OCI-LY7 (cell line): ENCODE measurements around the gene UBE2M. TPM values are rescaled to one million over a fixed set of nuclear protein-coding genes. Genes with fewer than 3 reads are reported as not detected.

ENCODE experiments used
- BruUV-seq: library from RNA; stranded (reverse); fragments of 400-500 nt; replicated peaks from 2 replicates; lab custom pipeline; 2021; lab: Mats Ljungman, UMichigan
- CTCF ChIA-PET: fragments of 300-600 bp; sonication (Branson Sonifier 250); formaldehyde crosslinking; loops from one replicate; lab custom pipeline; 2022; ENCODE audit warnings: antibody characterized with exemption; ENCODE audit not compliant: unreplicated experiment; lab: Charles Lee
- POLR2A ChIA-PET: fragments of 300-600 bp; sonication (Branson Sonifier 250); formaldehyde crosslinking; loops from one replicate; lab custom pipeline; 2022; ENCODE audit warnings: antibody characterized with exemption; lab: Charles Lee
- DNase-seq: peaks from one replicate; pipeline ENCODE4 v3.0.0-alpha.2; 2015; ENCODE audit warnings: low spot score
- H2AFZ ChIP-seq: fragments of 200-600 bp; sonication (generic), shearing (Covaris generic); 2 replicates; pipeline ENCODE4 v1.6.1; 2014; ENCODE audit warnings: mild to moderate bottlenecking, antibody characterized with exemption, low read length, moderate library complexity
- H3K27ac ChIP-seq: fragments of 200-600 bp; sonication (generic); 2 replicates; pipeline ENCODE4 v1.5.1; 2014; ENCODE audit warnings: mixed run types, low read depth, mild to moderate bottlenecking, moderate library complexity, low read length, inconsistent platforms; ENCODE audit not compliant: poor library complexity, severe bottlenecking
- H3K36me3 ChIP-seq: fragments of 200-600 bp; sonication (generic); 2 replicates; pipeline ENCODE4 v1.6.1; 2014; ENCODE audit warnings: mild to moderate bottlenecking, antibody characterized with exemption, low read length, moderate library complexity, mixed read lengths; ENCODE audit not compliant: insufficient read depth
- H3K4me1 ChIP-seq: fragments of 200-600 bp; sonication (generic); 2 replicates; pipeline ENCODE4 v1.5.1; 2014; ENCODE audit warnings: mild to moderate bottlenecking, low read length; ENCODE audit not compliant: insufficient read depth, poor library complexity, severe bottlenecking
- H3K4me2 ChIP-seq: fragments of 200-600 bp; sonication (generic); 2 replicates; pipeline ENCODE4 v1.6.1; 2014; ENCODE audit warnings: mild to moderate bottlenecking, low read length
- H3K4me3 ChIP-seq: fragments of 200-600 bp; sonication (generic); 2 replicates; pipeline ENCODE4 v1.5.1; 2014; ENCODE audit warnings: mild to moderate bottlenecking, low read depth, low read length; ENCODE audit not compliant: poor library complexity, severe bottlenecking
- H3K79me2 ChIP-seq: fragments of 200-600 bp; sonication (generic); 2 replicates; pipeline ENCODE4 v1.6.1; 2016; ENCODE audit warnings: low read depth, mild to moderate bottlenecking, low read length, moderate library complexity, mixed read lengths; ENCODE audit not compliant: insufficient read depth
- H3K9me2 ChIP-seq: fragments of 200-600 bp; sonication (generic); 2 replicates; pipeline ENCODE4 v1.6.1; 2016; ENCODE audit warnings: mild to moderate bottlenecking, low read length, mixed read lengths; ENCODE audit not compliant: insufficient read depth
- H3K9me3 ChIP-seq: fragments of 200-600 bp; sonication (generic); 2 replicates; pipeline ENCODE4 v1.6.1; 2014; ENCODE audit warnings: mild to moderate bottlenecking, mixed run types, low read length, mixed read lengths
- H4K20me1 ChIP-seq: fragments of 200-600 bp; sonication (generic); 2 replicates; pipeline ENCODE4 v1.6.1; 2014; ENCODE audit warnings: mild to moderate bottlenecking, antibody characterized with exemption, low read length, moderate library complexity, mixed read lengths; ENCODE audit not compliant: insufficient read depth
- EZH2phosphoT487 ChIP-seq: fragments of 200-600 bp; sonication (generic); IDR thresholded peaks from 2 replicates; pipeline ENCODE4 v1.6.1; 2018; ENCODE audit warnings: low read depth, borderline replicate concordance, mild to moderate bottlenecking, mixed run types, antibody characterized with exemption, low read length, moderate library complexity, mixed read lengths
- intact Hi-C: fragments of 100-400 bp; cut with micrococcal nuclease; formaldehyde crosslinking; loops from one replicate; pipeline ENCODE4 v1.10.0; 2022; ENCODE audit not compliant: unreplicated experiment
- total RNA-seq, 2 experiments: library from RNA; depleted of rRNA in 1 of 2; stranded (reverse); fragments of >200 nt in 1 of 2; shearing (Covaris generic) in 1 of 2; gene quantifications; 2 replicates each; pipeline ENCODE4 v1.2.3, GENCODE V29; 2014 to 2022
- TF ChIP-seq, protein P1 (sequence below): fragments of 200-600 bp; sonication (generic); conservative IDR thresholded peaks from 2 replicates; pipeline ENCODE4 v1.5.1; 2014; ENCODE audit warnings: mild to moderate bottlenecking, antibody characterized with exemption, low read length, moderate library complexity, mixed read lengths

UBE2M gene
- total RNA-seq, 2 experiments from 2014 or later = 101 to 117 TPM

DNA sequence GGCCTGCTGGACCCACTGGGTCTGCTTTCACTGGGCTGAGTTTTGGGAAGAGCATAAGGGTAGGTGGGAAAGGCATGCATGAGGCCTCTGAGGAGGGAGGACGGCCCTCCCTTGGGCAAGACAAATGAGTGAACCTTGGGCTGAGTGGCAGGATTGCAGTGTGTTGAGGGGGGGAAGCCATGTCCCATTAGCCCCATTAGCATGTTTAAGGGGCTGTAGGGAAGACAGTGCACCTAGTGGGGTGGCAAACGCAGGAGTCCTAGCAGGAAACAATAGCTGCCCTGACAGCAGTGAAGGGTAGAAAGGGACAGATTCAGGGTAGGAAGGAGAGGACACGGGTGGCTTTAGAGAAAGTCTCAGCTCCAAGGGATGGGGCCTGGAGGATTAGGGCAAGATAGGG is 35.7 kb downstream of the UBE2M start:
- no peak overlapping the region for H3K27ac ChIP-seq
- H3K79me2 ChIP-seq = peaks cover 11% of the 10 kb centered on the region; the same call in 1 of the 2 replicates
- no peak for DNase-seq
- no peaks in the 10 kb centered on the region for H3K36me3 ChIP-seq
- intact Hi-C loops = no loop called here
- H3K4me2 ChIP-seq = no peak overlapping the region
- POLR2A ChIA-PET = no interaction called here
- no peaks in the 10 kb centered on the region for H3K9me2 ChIP-seq
- no peak overlapping the region for H2AFZ ChIP-seq
- CTCF ChIA-PET = no interaction called here
- no peak overlapping the region for H3K4me3 ChIP-seq
- H3K4me1 ChIP-seq = peaks cover 14% of the 10 kb centered on the region
- no TSS peak for BruUV-seq
- TF ChIP-seq, protein P1, sequence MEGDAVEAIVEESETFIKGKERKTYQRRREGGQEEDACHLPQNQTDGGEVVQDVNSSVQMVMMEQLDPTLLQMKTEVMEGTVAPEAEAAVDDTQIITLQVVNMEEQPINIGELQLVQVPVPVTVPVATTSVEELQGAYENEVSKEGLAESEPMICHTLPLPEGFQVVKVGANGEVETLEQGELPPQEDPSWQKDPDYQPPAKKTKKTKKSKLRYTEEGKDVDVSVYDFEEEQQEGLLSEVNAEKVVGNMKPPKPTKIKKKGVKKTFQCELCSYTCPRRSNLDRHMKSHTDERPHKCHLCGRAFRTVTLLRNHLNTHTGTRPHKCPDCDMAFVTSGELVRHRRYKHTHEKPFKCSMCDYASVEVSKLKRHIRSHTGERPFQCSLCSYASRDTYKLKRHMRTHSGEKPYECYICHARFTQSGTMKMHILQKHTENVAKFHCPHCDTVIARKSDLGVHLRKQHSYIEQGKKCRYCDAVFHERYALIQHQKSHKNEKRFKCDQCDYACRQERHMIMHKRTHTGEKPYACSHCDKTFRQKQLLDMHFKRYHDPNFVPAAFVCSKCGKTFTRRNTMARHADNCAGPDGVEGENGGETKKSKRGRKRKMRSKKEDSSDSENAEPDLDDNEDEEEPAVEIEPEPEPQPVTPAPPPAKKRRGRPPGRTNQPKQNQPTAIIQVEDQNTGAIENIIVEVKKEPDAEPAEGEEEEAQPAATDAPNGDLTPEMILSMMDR = no peak
- no peak for TF ChIP-seq EZH2phosphoT487
- H4K20me1 ChIP-seq = no peaks in the 10 kb centered on the region
- no peaks in the 10 kb centered on the region for H3K9me3 ChIP-seq

DNA sequence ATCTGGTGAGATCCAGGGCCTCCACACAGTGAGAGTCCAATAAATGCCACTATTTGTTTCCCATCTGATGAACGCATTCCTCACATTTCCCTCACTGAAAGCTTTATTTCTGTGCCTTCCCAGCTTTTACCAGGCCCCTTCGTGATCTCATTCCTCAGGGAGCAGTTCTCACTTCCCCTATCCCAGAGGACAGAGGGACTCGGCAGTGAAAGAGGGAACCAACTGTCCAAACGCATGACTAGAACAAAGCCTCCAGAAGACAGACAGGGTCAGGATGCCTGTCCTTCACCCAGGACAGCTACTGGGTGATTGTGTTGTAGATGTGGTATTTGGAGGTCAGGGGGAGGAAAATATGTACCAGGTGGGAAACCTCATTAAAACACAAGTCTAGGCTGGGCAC is 36.8 kb downstream of the UBE2M start:
- Histone ChIP-seq H3K9me2 (no peaks in the 10 kb centered on the region), H2AFZ (no peak overlapping the region), H3K4me1 (peaks cover 14% of the 10 kb centered on the region), H3K79me2 (peaks cover 11% of the 10 kb centered on the region; the same call in 1 of the 2 replicates), H3K4me2 (no peak overlapping the region), H3K4me3 (no peak overlapping the region), H3K27ac (no peak overlapping the region), H4K20me1 (no peaks in the 10 kb centered on the region), H3K9me3 (no peaks in the 10 kb centered on the region), H3K36me3 (peaks cover 4% of the 10 kb centered on the region)
- TF ChIP-seq EZH2phosphoT487 = no peak
- TF ChIP-seq, protein P1 = no peak
- intact Hi-C loops = no loop called here
- BruUV-seq = no TSS peak
- POLR2A ChIA-PET = interaction anchor here (0.7 to 2.7 kb wide), 3 partner anchors 22 to 146 kb away, joined by 5 to 14 read pairs (median 11); partner anchors contain the start of gene TRIM28
- CTCF ChIA-PET = no interaction called here
- DNase-seq = no peak

DNA sequence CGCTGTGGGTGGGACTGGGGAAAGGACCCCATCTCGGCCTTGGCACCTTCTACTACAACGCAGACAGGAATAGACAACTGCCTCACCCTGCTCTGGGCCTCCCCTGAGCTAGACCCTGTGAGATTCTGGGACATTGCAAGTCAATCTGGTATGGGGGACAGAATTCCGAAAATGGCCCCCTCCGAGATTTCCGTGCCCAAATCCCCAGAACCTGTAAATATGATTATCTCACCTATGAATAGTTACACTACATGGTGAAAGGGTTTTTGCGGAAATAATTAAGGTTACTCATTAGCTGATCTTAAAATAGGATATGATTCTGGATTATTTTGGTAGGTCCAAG is 38.2 kb downstream of the UBE2M start:
- Histone ChIP-seq H3K9me2 (no peaks in the 10 kb centered on the region), H3K79me2 (peaks cover 11% of the 10 kb centered on the region; the same call in 1 of the 2 replicates), H3K4me3 (peak overlapping the region; percentile 87), H2AFZ (peak overlapping the region; percentile 86; the same call in 1 of the 2 replicates), H4K20me1 (no peaks in the 10 kb centered on the region), H3K4me2 (peak overlapping the region; percentile 95), H3K27ac (peak overlapping the region; percentile 80), H3K36me3 (peaks cover 13% of the 10 kb centered on the region), H3K4me1 (peaks cover 14% of the 10 kb centered on the region), H3K9me3 (no peaks in the 10 kb centered on the region)
- POLR2A ChIA-PET = interaction anchor here (0.7 to 2.7 kb wide), 5 partner anchors 12 to 194 kb away, joined by 3 to 14 read pairs (median 3); partner anchors contain the start of genes TRIM28 and ZSCAN22
- TSS peak; percentile 84 for BruUV-seq
- DNase-seq = no peak
- intact Hi-C loops = no loop called here
- CTCF ChIA-PET = interaction anchor here (0.7 to 1.5 kb wide), 2 partner anchors 34 to 37 kb away, joined by 3 to 7 read pairs; no protein-coding TSS in a partner anchor
- TF ChIP-seq, protein P1 = peak; percentile 22; the same call in 1 of the 2 replicates
- no peak for TF ChIP-seq EZH2phosphoT487
